ENCODE measurements around the gene SLC25A48.

SLC25A48 gene

GRCh38 chr5:135840959-135841358, 6.5 kb downstream of the SLC25A48 start:
- no peaks in the 10 kb centered on the region for H3K79me2 ChIP-seq (ENCODE audit: insufficient read depth, low read length)
- H3K4me1 ChIP-seq (ENCODE audit: insufficient read depth, low read length) = no peaks in the 10 kb centered on the region
- no peaks in the 10 kb centered on the region for H4K20me1 ChIP-seq (ENCODE audit: insufficient read depth, low read length)
- no peak overlapping the region for H2AFZ ChIP-seq (ENCODE audit: low read depth, low read length)
- H3K36me3 ChIP-seq (ENCODE audit: insufficient read depth, low read length) = no peaks in the 10 kb centered on the region
- peaks cover 21% of the 10 kb centered on the region for H3K27me3 ChIP-seq (ENCODE audit: insufficient read depth, low read length, poor library complexity)
- no peak overlapping the region for H3K9ac ChIP-seq (ENCODE audit: low read depth, low read length)
- no peak for TF ChIP-seq CTCF (IDR thresholded peaks at IDR 0.05; ENCODE audit: borderline replicate concordance, extremely low read depth, low read length, poor library complexity, severe bottlenecking)
- TF ChIP-seq EZH2 (IDR thresholded peaks at IDR 0.05; ENCODE audit: borderline replicate concordance, low read depth, low read length, severe bottlenecking) = no peak
- ATAC-seq (ENCODE audit: insufficient read depth, low read depth) = no peak
- no peak for DNase-seq
- no peak overlapping the region for H3K4me3 ChIP-seq (ENCODE audit: low read depth in 1 of 2, low read length in 2 of 2)
- no peak overlapping the region for H3K27ac ChIP-seq (ENCODE audit: low read length)
- no peaks in the 10 kb centered on the region for H3K9me3 ChIP-seq (ENCODE audit: insufficient read depth, low read length, severe bottlenecking)
- H3K4me2 ChIP-seq (ENCODE audit: insufficient read depth, low read length) = no peak overlapping the region

- Histone ChIP-seq H4K20me1 (ENCODE audit: insufficient read depth, low read length) (no peaks in the 10 kb centered on the region), H3K79me2 (ENCODE audit: insufficient read depth, low read length) (no peaks in the 10 kb centered on the region), H2AFZ (ENCODE audit: low read depth, low read length) (no peak overlapping the region), H3K36me3 (ENCODE audit: insufficient read depth, low read length) (no peaks in the 10 kb centered on the region), H3K27me3 (ENCODE audit: insufficient read depth, low read length, poor library complexity) (peaks cover 21% of the 10 kb centered on the region), H3K4me2 (ENCODE audit: insufficient read depth, low read length) (no peak overlapping the region), H3K4me1 (ENCODE audit: insufficient read depth, low read length) (no peaks in the 10 kb centered on the region), H3K4me3 (ENCODE audit: low read depth in 1 of 2, low read length in 2 of 2) (no peak overlapping the region), H3K27ac (ENCODE audit: low read length) (no peak overlapping the region), H3K9me3 (ENCODE audit: insufficient read depth, low read length, severe bottlenecking) (no peaks in the 10 kb centered on the region), H3K9ac (ENCODE audit: low read depth, low read length) (no peak overlapping the region)
- DNase-seq (no peak), ATAC-seq (ENCODE audit: insufficient read depth, low read depth) (no peak)
- TF ChIP-seq EZH2 (IDR thresholded peaks at IDR 0.05; ENCODE audit: borderline replicate concordance, low read depth, low read length, severe bottlenecking) (no peak), CTCF (IDR thresholded peaks at IDR 0.05; ENCODE audit: borderline replicate concordance, extremely low read depth, low read length, poor library complexity, severe bottlenecking) (no peak)
These were observed 8.3 kb downstream of the SLC25A48 start for GRCh38 chr5:135842737-135843136.

- H3K79me2 ChIP-seq (ENCODE audit: insufficient read depth, low read length) = no peaks in the 10 kb centered on the region
These were observed 9.3 kb downstream of the SLC25A48 start for GRCh38 chr5:135843571-135844337.

More at GRCh38 chr5:135843571-135844337, 9.3 kb downstream of the SLC25A48 start:
- no peak for DNase-seq
- Histone ChIP-seq H3K27ac (ENCODE audit: low read length) (no peak overlapping the region), H2AFZ (ENCODE audit: low read depth, low read length) (no peak overlapping the region), H3K9me3 (ENCODE audit: insufficient read depth, low read length, severe bottlenecking) (no peaks in the 10 kb centered on the region), H4K20me1 (ENCODE audit: insufficient read depth, low read length) (no peaks in the 10 kb centered on the region), H3K4me2 (ENCODE audit: insufficient read depth, low read length) (no peak overlapping the region), H3K4me3 (ENCODE audit: low read depth in 1 of 2, low read length in 2 of 2) (no peak overlapping the region), H3K27me3 (ENCODE audit: insufficient read depth, low read length, poor library complexity) (peaks cover 21% of the 10 kb centered on the region), H3K4me1 (ENCODE audit: insufficient read depth, low read length) (no peaks in the 10 kb centered on the region), H3K9ac (ENCODE audit: low read depth, low read length) (no peak overlapping the region), H3K36me3 (ENCODE audit: insufficient read depth, low read length) (no peaks in the 10 kb centered on the region)
- ATAC-seq (ENCODE audit: insufficient read depth, low read depth) = no peak
- no peak for TF ChIP-seq CTCF (IDR thresholded peaks at IDR 0.05; ENCODE audit: borderline replicate concordance, extremely low read depth, low read length, poor library complexity, severe bottlenecking)
- no peak for TF ChIP-seq EZH2 (IDR thresholded peaks at IDR 0.05; ENCODE audit: borderline replicate concordance, low read depth, low read length, severe bottlenecking)
